Esophagus (tissue), 2 donors: ENCODE measurements around the gene ADAMTS2. TPM values are rescaled to one million over a fixed set of nuclear protein-coding genes. Genes with fewer than 3 reads are reported as not detected.

Experiments used
- H3K27ac ChIP-seq, 2 donors: one replicate each; pipeline ENCODE4 v1.5.1; 2013; ENCODE audit warnings: low read depth in 2 of 2, mild to moderate bottlenecking in 2 of 2, inconsistent platforms in 1 of 2, low read length in 1 of 2, moderate library complexity in 1 of 2
- H3K27me3 ChIP-seq, 2 donors: one replicate each; pipeline ENCODE4 v1.6.1; 2013; ENCODE audit warnings: low read length in 2 of 2, control low read depth in 1 of 2, mild to moderate bottlenecking in 1 of 2; ENCODE audit not compliant: insufficient read depth in 2 of 2, control insufficient read depth in 1 of 2
- H3K36me3 ChIP-seq, 2 donors: one replicate each; pipeline ENCODE4 v1.6.1; 2013; ENCODE audit warnings: low read length in 1 of 2; ENCODE audit not compliant: control insufficient read depth in 2 of 2, insufficient read depth in 2 of 2
- H3K4me1 ChIP-seq, 2 donors: one replicate each; pipeline ENCODE4 v1.6.1; 2013; ENCODE audit warnings: low read length in 1 of 2; ENCODE audit not compliant: control insufficient read depth in 2 of 2, insufficient read depth in 2 of 2
- H3K4me3 ChIP-seq, 2 donors: one replicate each; pipeline ENCODE4 v1.5.1; 2013; ENCODE audit warnings: low read length in 2 of 2, mild to moderate bottlenecking in 2 of 2, low read depth in 1 of 2, moderate library complexity in 1 of 2
- H3K9me3 ChIP-seq, 2 donors: one replicate each; pipeline ENCODE4 v1.6.1; 2013; ENCODE audit warnings: mild to moderate bottlenecking in 2 of 2, low read depth in 1 of 2, low read length in 1 of 2, moderate library complexity in 1 of 2; ENCODE audit not compliant: control insufficient read depth in 2 of 2, insufficient read depth in 1 of 2
- WGBS, 2 donors: extraction: QIAGEN DNeasy Blood & Tissue Kit; methylation state at CpG; one replicate each; pipeline ENCODE4 v1.1.7; 2013; 5-methylcytosine and 5-hydroxymethylcytosine counted together
- polyA plus RNA-seq, 2 donors: library from polyadenylated mRNA; stranded (reverse); fragments of 200-250 nt; gene quantifications; one replicate each; pipeline ENCODE4 v1.2.3, GENCODE V29; 2013
- donor health status: healthy with polysubstance abuse.
- donor health status: Bipolar disorder and iron deficiency.

The ADAMTS2 gene
- polyA plus RNA-seq, 2 donors, result 1.4 to 1.5 TPM

GRCh38 chr5:179232091-179232735 is 113.0 kb downstream of the ADAMTS2 start:
- no peaks in the 10 kb centered on the region for H3K9me3 ChIP-seq
- 75 to 82% methylated on average over 17 of the region's 17 CpGs for WGBS, 2 donors

GRCh38 chr5:179231309-179231708 is 114.0 kb downstream of the ADAMTS2 start:
- H3K4me3 ChIP-seq, result no peak overlapping the region
- no peaks in the 10 kb centered on the region for H3K4me1 ChIP-seq
- no peaks in the 10 kb centered on the region for H3K9me3 ChIP-seq
- 83 to 90% methylated on average over 14 of the region's 14 CpGs for WGBS, 2 donors
- H3K27ac ChIP-seq, result no peak overlapping the region
- H3K36me3 ChIP-seq, result no peaks in the 10 kb centered on the region
- no peaks in the 10 kb centered on the region for H3K27me3 ChIP-seq

More at GRCh38 chr5:179232091-179232735, 113.0 kb downstream of the ADAMTS2 start:
- Histone ChIP-seq H3K4me1 (no peaks in the 10 kb centered on the region), H3K27ac (no peak overlapping the region), H3K27me3 (no peaks in the 10 kb centered on the region), H3K4me3 (no peak overlapping the region), H3K36me3 (no peaks in the 10 kb centered on the region)

- WGBS, 2 donors, result 77 to 79% methylated on average over 9 of the region's 9 CpGs
- Histone ChIP-seq H3K27ac (no peak overlapping the region), H3K4me3 (no peak overlapping the region), H3K9me3 (no peaks in the 10 kb centered on the region), H3K4me1 (no peaks in the 10 kb centered on the region), H3K27me3 (no peaks in the 10 kb centered on the region), H3K36me3 (no peaks in the 10 kb centered on the region)
Measured at GRCh38 chr5:179230061-179230461, 115.2 kb downstream of the ADAMTS2 start.

- Histone ChIP-seq H3K4me1 (no peaks in the 10 kb centered on the region), H3K27me3 (no peaks in the 10 kb centered on the region), H3K36me3 (no peaks in the 10 kb centered on the region), H3K27ac (no peak overlapping the region), H3K4me3 (no peak overlapping the region), H3K9me3 (peaks cover 0 to 3% of the 10 kb centered on the region in 2 donors)
- 84 to 86% methylated on average over 11 to 17 of the region's 20 CpGs for WGBS, 2 donors
Measured at GRCh38 chr5:179229331-179229831, 115.9 kb downstream of the ADAMTS2 start.

- peaks cover 3 to 8% of the 10 kb centered on the region in 2 donors for H3K9me3 ChIP-seq
- H3K36me3 ChIP-seq, result no peaks in the 10 kb centered on the region
- WGBS, 2 donors, result 81 to 86% methylated on average over 20 of the region's 20 CpGs
- H3K4me3 ChIP-seq, result no peak overlapping the region
- H3K4me1 ChIP-seq, result no peaks in the 10 kb centered on the region
- no peaks in the 10 kb centered on the region for H3K27me3 ChIP-seq
- H3K27ac ChIP-seq, result no peak overlapping the region
Measured at GRCh38 chr5:179228341-179229121, 116.7 kb downstream of the ADAMTS2 start.

GRCh38 chr5:179227580-179228311 is 117.5 kb downstream of the ADAMTS2 start:
- H3K27ac ChIP-seq, result no peak overlapping the region
- WGBS, 2 donors, result 74 to 80% methylated on average over 17 of the region's 17 CpGs

GRCh38 chr5:179227229-179227579 is 118.1 kb downstream of the ADAMTS2 start:
- Histone ChIP-seq H3K27ac (no peak overlapping the region), H3K9me3 (peaks cover 3 to 12% of the 10 kb centered on the region in 2 donors), H3K4me1 (no peaks in the 10 kb centered on the region), H3K27me3 (no peaks in the 10 kb centered on the region), H3K4me3 (no peak overlapping the region), H3K36me3 (no peaks in the 10 kb centered on the region)
- 64 to 66% methylated on average over 4 of the region's 4 CpGs for WGBS, 2 donors

More at GRCh38 chr5:179227580-179228311, 117.5 kb downstream of the ADAMTS2 start:
- no peaks in the 10 kb centered on the region for H3K27me3 ChIP-seq
- H3K36me3 ChIP-seq, result no peaks in the 10 kb centered on the region
- peaks cover 3 to 12% of the 10 kb centered on the region in 2 donors for H3K9me3 ChIP-seq
- H3K4me1 ChIP-seq, result no peaks in the 10 kb centered on the region
- H3K4me3 ChIP-seq, result no peak overlapping the region

- H3K4me1 ChIP-seq, result no peaks in the 10 kb centered on the region
- WGBS, 2 donors, result 74 to 78% methylated on average over 8 of the region's 8 CpGs
- H3K9me3 ChIP-seq, result peaks cover 3 to 12% of the 10 kb centered on the region in 2 donors
- no peaks in the 10 kb centered on the region for H3K27me3 ChIP-seq
- H3K4me3 ChIP-seq, result no peak overlapping the region
- no peaks in the 10 kb centered on the region for H3K36me3 ChIP-seq
- H3K27ac ChIP-seq, result no peak overlapping the region
Measured at GRCh38 chr5:179226696-179227095, 118.6 kb downstream of the ADAMTS2 start.

- Histone ChIP-seq H3K4me1 (no peaks in the 10 kb centered on the region), H3K27me3 (no peaks in the 10 kb centered on the region), H3K9me3 (peaks cover 3 to 12% of the 10 kb centered on the region in 2 donors), H3K27ac (no peak overlapping the region), H3K4me3 (no peak overlapping the region), H3K36me3 (no peaks in the 10 kb centered on the region)
- WGBS, 2 donors, result 93 to 94% methylated on average over 19 of the region's 19 CpGs
Measured at GRCh38 chr5:179225387-179225786, 119.9 kb downstream of the ADAMTS2 start.
